ENCODE results near the gene HMGA1. TPM values are rescaled to one million over a fixed set of nuclear protein-coding genes. Genes with fewer than 3 reads are reported as not detected.

Gene HMGA1
- total and polyA plus RNA-seq, 10 of the 15 experiments (the other 5 are each of a cell fraction or from before 2014, with no cell fraction given), result 13.4 to 885 (median 508) TPM

DNA sequence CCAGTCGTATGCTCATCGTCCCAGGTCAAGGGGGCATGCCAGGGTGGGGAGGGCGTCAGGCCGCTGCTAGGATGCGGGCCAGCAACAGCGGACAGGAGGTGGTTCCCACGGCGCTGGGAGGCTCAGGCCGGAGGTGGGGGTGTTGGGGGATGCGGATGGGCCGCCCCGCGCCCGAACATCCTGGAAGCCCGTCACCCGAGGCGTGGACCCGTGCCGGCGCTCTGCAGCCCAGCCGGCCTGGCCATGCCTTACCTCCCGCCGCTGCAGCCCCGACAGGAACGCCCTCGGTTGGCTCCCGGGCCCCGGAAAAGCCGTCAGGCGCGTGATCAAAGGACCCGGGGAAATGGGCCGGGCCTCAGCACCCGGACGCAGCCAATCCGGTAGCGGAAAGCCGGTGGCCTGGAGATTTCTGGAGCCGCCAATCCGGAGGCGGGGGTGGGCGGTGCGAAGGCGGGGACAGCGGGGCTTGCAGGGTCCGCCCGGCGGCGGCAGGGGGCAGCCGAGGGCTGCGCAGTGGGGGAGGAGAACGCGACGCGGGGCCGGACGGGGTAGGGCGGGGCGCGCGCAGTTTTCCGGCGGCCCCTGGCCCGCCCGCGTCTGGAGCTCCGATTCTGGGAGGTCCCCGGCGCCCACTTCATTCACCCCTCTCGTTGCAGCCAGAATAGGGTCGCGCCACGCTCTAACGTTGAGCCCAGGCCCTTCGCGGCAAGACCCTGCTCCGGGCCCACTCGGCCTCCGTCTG lies 12.2 kb downstream of the HMGA1 start, which contains the start of gene SMIM29 (continued):
- TF ChIP-seq, protein P1, sequence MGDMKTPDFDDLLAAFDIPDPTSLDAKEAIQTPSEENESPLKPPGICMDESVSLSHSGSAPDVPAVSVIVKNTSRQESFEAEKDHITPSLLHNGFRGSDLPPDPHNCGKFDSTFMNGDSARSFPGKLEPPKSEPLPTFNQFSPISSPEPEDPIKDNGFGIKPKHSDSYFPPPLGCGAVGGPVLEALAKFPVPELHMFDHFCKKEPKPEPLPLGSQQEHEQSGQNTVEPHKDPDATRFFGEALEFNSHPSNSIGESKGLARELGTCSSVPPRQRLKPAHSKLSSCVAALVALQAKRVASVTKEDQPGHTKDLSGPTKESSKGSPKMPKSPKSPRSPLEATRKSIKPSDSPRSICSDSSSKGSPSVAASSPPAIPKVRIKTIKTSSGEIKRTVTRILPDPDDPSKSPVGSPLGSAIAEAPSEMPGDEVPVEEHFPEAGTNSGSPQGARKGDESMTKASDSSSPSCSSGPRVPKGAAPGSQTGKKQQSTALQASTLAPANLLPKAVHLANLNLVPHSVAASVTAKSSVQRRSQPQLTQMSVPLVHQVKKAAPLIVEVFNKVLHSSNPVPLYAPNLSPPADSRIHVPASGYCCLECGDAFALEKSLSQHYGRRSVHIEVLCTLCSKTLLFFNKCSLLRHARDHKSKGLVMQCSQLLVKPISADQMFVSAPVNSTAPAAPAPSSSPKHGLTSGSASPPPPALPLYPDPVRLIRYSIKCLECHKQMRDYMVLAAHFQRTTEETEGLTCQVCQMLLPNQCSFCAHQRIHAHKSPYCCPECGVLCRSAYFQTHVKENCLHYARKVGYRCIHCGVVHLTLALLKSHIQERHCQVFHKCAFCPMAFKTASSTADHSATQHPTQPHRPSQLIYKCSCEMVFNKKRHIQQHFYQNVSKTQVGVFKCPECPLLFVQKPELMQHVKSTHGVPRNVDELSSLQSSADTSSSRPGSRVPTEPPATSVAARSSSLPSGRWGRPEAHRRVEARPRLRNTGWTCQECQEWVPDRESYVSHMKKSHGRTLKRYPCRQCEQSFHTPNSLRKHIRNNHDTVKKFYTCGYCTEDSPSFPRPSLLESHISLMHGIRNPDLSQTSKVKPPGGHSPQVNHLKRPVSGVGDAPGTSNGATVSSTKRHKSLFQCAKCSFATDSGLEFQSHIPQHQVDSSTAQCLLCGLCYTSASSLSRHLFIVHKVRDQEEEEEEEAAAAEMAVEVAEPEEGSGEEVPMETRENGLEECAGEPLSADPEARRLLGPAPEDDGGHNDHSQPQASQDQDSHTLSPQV (IDR thresholded peaks at IDR 0.05), result peak; percentile 73; the same call in 1 of the 2 replicates
- TF ChIP-seq CHD2 (IDR thresholded peaks at IDR 0.05; ENCODE audit: borderline replicate concordance, low read depth, low read length) (peak; percentile 68), POLR2AphosphoS2 (IDR thresholded peaks at IDR 0.05; ENCODE audit: low read depth, low read length) (peak; percentile 68; the same call in 1 of the 2 replicates), MTA2 (IDR thresholded peaks at IDR 0.05; ENCODE audit: low read depth) (no peak), POLR2A (IDR thresholded peaks at IDR 0.05; ENCODE audit: low read depth, low read length) (peak; percentile 91), HDGF (IDR thresholded peaks at IDR 0.05) (peak; percentile 84; the same call in 1 of the 2 replicates), YY1 (IDR thresholded peaks at IDR 0.05; ENCODE audit: low read depth, low read length) (peak; percentile 86), NR2C2 (IDR thresholded peaks at IDR 0.05; ENCODE audit: borderline replicate concordance, control insufficient read depth, insufficient read length, low read depth) (no peak), STAT1 (conservative IDR thresholded peaks at IDR 0.05) (0 out of 2 replicates have a peak, but pooled peaks have one; percentile 37), NFYB (IDR thresholded peaks at IDR 0.05; ENCODE audit: insufficient read depth, low read depth, low read length) (peak; percentile 79; the same call in 1 of the 2 replicates), YBX1 (IDR thresholded peaks at IDR 0.05) (no peak), RCOR1 (conservative IDR thresholded peaks at IDR 0.05; ENCODE audit: low read depth, low read length) (0 out of 2 replicates have a peak, but pooled peaks have one; percentile 53), NFYA (IDR thresholded peaks at IDR 0.05; ENCODE audit: borderline replicate concordance, low read depth, low read length) (no peak), BMI1 (IDR thresholded peaks at IDR 0.05; ENCODE audit: borderline replicate concordance) (no peak), JUNB (IDR thresholded peaks at IDR 0.05) (no peak), NFXL1 (IDR thresholded peaks at IDR 0.05; ENCODE audit: borderline replicate concordance) (no peak), ZNF24 (IDR thresholded peaks at IDR 0.05) (0 out of 2 replicates have a peak, but pooled peaks have one; percentile 8), RUNX3 (IDR thresholded peaks at IDR 0.05; ENCODE audit: low read length) (no peak)
- TF ChIP-seq, protein P2, sequence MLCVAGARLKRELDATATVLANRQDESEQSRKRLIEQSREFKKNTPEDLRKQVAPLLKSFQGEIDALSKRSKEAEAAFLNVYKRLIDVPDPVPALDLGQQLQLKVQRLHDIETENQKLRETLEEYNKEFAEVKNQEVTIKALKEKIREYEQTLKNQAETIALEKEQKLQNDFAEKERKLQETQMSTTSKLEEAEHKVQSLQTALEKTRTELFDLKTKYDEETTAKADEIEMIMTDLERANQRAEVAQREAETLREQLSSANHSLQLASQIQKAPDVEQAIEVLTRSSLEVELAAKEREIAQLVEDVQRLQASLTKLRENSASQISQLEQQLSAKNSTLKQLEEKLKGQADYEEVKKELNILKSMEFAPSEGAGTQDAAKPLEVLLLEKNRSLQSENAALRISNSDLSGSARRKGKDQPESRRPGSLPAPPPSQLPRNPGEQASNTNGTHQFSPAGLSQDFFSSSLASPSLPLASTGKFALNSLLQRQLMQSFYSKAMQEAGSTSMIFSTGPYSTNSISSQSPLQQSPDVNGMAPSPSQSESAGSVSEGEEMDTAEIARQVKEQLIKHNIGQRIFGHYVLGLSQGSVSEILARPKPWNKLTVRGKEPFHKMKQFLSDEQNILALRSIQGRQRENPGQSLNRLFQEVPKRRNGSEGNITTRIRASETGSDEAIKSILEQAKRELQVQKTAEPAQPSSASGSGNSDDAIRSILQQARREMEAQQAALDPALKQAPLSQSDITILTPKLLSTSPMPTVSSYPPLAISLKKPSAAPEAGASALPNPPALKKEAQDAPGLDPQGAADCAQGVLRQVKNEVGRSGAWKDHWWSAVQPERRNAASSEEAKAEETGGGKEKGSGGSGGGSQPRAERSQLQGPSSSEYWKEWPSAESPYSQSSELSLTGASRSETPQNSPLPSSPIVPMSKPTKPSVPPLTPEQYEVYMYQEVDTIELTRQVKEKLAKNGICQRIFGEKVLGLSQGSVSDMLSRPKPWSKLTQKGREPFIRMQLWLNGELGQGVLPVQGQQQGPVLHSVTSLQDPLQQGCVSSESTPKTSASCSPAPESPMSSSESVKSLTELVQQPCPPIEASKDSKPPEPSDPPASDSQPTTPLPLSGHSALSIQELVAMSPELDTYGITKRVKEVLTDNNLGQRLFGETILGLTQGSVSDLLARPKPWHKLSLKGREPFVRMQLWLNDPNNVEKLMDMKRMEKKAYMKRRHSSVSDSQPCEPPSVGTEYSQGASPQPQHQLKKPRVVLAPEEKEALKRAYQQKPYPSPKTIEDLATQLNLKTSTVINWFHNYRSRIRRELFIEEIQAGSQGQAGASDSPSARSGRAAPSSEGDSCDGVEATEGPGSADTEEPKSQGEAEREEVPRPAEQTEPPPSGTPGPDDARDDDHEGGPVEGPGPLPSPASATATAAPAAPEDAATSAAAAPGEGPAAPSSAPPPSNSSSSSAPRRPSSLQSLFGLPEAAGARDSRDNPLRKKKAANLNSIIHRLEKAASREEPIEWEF (IDR thresholded peaks at IDR 0.05; ENCODE audit: insufficient replicate concordance, low read depth, low read length), result no peak
- TF ChIP-seq, protein P3, sequence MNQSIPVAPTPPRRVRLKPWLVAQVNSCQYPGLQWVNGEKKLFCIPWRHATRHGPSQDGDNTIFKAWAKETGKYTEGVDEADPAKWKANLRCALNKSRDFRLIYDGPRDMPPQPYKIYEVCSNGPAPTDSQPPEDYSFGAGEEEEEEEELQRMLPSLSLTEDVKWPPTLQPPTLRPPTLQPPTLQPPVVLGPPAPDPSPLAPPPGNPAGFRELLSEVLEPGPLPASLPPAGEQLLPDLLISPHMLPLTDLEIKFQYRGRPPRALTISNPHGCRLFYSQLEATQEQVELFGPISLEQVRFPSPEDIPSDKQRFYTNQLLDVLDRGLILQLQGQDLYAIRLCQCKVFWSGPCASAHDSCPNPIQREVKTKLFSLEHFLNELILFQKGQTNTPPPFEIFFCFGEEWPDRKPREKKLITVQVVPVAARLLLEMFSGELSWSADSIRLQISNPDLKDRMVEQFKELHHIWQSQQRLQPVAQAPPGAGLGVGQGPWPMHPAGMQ (IDR thresholded peaks at IDR 0.05; ENCODE audit: borderline replicate concordance), result no peak

Measured in GM12878 (cell line).